Stimulated activated CD4-positive, alpha-beta T cell treated with anti-CD3 and anti-CD28 coated beads, TNF-alpha, amount 100 ng/mL, for 4 hours (primary cell): ENCODE measurements around the gene RRM1.
"Not testable (repeated sequence)": the region's sequence is repeated elsewhere in the genome, so short reads cannot be mapped to it uniquely, and the experiment has no call there.

Experiments
- DNase-seq, 3 experiments: peaks; one replicate each; pipeline ENCODE4 v3.0.0-alpha.2; 2020; ENCODE audit warnings: low read depth in 3 of 3

RRM1 gene

GRCh38 chr11:4083198-4083597 lies 11.4 kb upstream of the RRM1 start:
- DNase-seq, result no peak

GRCh38 chr11:4084406-4085125 lies 10.0 kb upstream of the RRM1 start:
- no peak for DNase-seq

GRCh38 chr11:4085575-4085974 lies 9.0 kb upstream of the RRM1 start:
- no peak for DNase-seq

GRCh38 chr11:4086575-4087353 lies 7.8 kb upstream of the RRM1 start:
- no peak for DNase-seq

GRCh38 chr11:4087551-4087950 lies 7.0 kb upstream of the RRM1 start:
- no peak for DNase-seq

GRCh38 chr11:4090258-4090657 lies 4.3 kb upstream of the RRM1 start:
- peak in 1 of 3 experiments; percentile 3 for DNase-seq

GRCh38 chr11:4092026-4092425 lies 2.6 kb upstream of the RRM1 start:
- DNase-seq, result no peak

- DNase-seq, result no peak
These were observed 866 bp upstream of the RRM1 start for GRCh38 chr11:4093519-4094347.

GRCh38 chr11:4095509-4096230 lies 1.1 kb downstream of the RRM1 start:
- no peak for DNase-seq

GRCh38 chr11:4098026-4098621 lies 3.5 kb downstream of the RRM1 start:
- DNase-seq, result no peak

GRCh38 chr11:4102711-4103110 lies 8.1 kb downstream of the RRM1 start:
- no peak for DNase-seq

- no peak for DNase-seq
These were observed 8.7 kb downstream of the RRM1 start for GRCh38 chr11:4103269-4103668.

GRCh38 chr11:4105916-4106315 lies 11.3 kb downstream of the RRM1 start:
- DNase-seq, result no peak

GRCh38 chr11:4111834-4112233 lies 17.2 kb downstream of the RRM1 start:
- DNase-seq, result no peak

GRCh38 chr11:4115128-4115527 lies 20.5 kb downstream of the RRM1 start:
- DNase-seq, result no peak

GRCh38 chr11:4118107-4118506 lies 23.5 kb downstream of the RRM1 start:
- no peak for DNase-seq

GRCh38 chr11:4123218-4123617 lies 28.6 kb downstream of the RRM1 start:
- no peak for DNase-seq

GRCh38 chr11:4125141-4125540 lies 30.5 kb downstream of the RRM1 start:
- no peak for DNase-seq

- no peak for DNase-seq
These were observed 32.8 kb downstream of the RRM1 start for GRCh38 chr11:4127357-4127756.

GRCh38 chr11:4130219-4130618 lies 35.6 kb downstream of the RRM1 start:
- not testable (repeated sequence) for DNase-seq

- no peak for DNase-seq
These were observed 40.2 kb downstream of the RRM1 start for GRCh38 chr11:4134806-4135205.
